CD8-positive, alpha-beta memory T cell (primary cell): Measurements from ENCODE around the gene CDK6. TPM values are rescaled to one million over a fixed set of nuclear protein-coding genes. Genes with fewer than 3 reads are reported as not detected.

ENCODE experiments used
- CTCF ChIA-PET: fragments of 350-600 bp; sonication (Branson Sonifier 250); formaldehyde crosslinking; loops from one replicate; lab custom pipeline; 2021; ENCODE audit warnings: antibody characterized with exemption; lab: Charles Lee
- POLR2A ChIA-PET: fragments of 350-600 bp; sonication (Branson Sonifier 250); formaldehyde crosslinking; loops from one replicate; lab custom pipeline; 2021; ENCODE audit warnings: antibody characterized with exemption; lab: Charles Lee
- DNase-seq, 5 donors: peaks; one replicate each; pipeline versions ENCODE4 v3.0.0 to v3.0.0-alpha.2; 2020 to 2022; ENCODE audit warnings: mixed read lengths in 1 of 5
- H3K27ac ChIP-seq: one replicate; pipeline ENCODE4 v1.7.0; 2013; ENCODE audit warnings: low read depth, mild to moderate bottlenecking, low read length, moderate library complexity
- H3K27me3 ChIP-seq: 2 replicates; pipeline ENCODE4 v1.7.0; 2013; ENCODE audit warnings: low read length, mild to moderate bottlenecking; ENCODE audit not compliant: insufficient read depth, poor library complexity, severe bottlenecking
- H3K36me3 ChIP-seq: 2 replicates; pipeline ENCODE4 v1.7.0; 2013; ENCODE audit warnings: mild to moderate bottlenecking, low read length, moderate library complexity; ENCODE audit not compliant: insufficient read depth
- H3K4me1 ChIP-seq: 2 replicates; pipeline ENCODE4 v1.7.0; 2013; ENCODE audit warnings: mild to moderate bottlenecking, low read length, moderate library complexity; ENCODE audit not compliant: insufficient read depth
- H3K4me3 ChIP-seq: 2 replicates; pipeline ENCODE4 v1.7.0; 2013; ENCODE audit warnings: mild to moderate bottlenecking, low read length
- H3K9me3 ChIP-seq: 2 replicates; pipeline ENCODE4 v1.7.0; 2013; ENCODE audit warnings: mild to moderate bottlenecking, low read length
- H3K27ac Mint-ChIP-seq, 8 donors: one replicate each; pipeline ENCODE4 v1.8.0; 2020 to 2021; ENCODE audit warnings: mixed read lengths in 8 of 8, mild to moderate bottlenecking in 6 of 8, inconsistent platforms in 3 of 8, moderate library complexity in 3 of 8
- H3K27me3 Mint-ChIP-seq, 2 donors: one replicate each; pipeline ENCODE4 v1.8.0; 2020 to 2021; ENCODE audit warnings: mixed read lengths in 2 of 2, mild to moderate bottlenecking in 1 of 2, moderate library complexity in 1 of 2
- H3K36me3 Mint-ChIP-seq, 3 donors: one replicate each; pipeline ENCODE4 v1.8.0; 2020 to 2021; ENCODE audit warnings: mixed read lengths in 3 of 3, inconsistent platforms in 1 of 3, mild to moderate bottlenecking in 1 of 3
- H3K4me1 Mint-ChIP-seq, 3 donors: one replicate each; pipeline ENCODE4 v1.8.0; 2020 to 2021; ENCODE audit warnings: mixed read lengths in 3 of 3, inconsistent platforms in 1 of 3, mild to moderate bottlenecking in 1 of 3
- H3K4me3 Mint-ChIP-seq, 7 donors: one replicate each; pipeline ENCODE4 v1.8.0; 2020 to 2021; ENCODE audit warnings: mixed read lengths in 7 of 7, mild to moderate bottlenecking in 6 of 7, moderate library complexity in 4 of 7, inconsistent platforms in 2 of 7
- H3K9me3 Mint-ChIP-seq, 5 donors: one replicate each; pipeline ENCODE4 v1.8.0; 2020 to 2022; ENCODE audit warnings: mixed read lengths in 5 of 5, mild to moderate bottlenecking in 3 of 5, moderate library complexity in 2 of 5, inconsistent platforms in 1 of 5
- polyA plus RNA-seq: library from polyadenylated mRNA; unstranded; fragments of 300-500 nt; fragmentation: Illumina TruSeq; gene quantifications from one replicate; pipeline ENCODE4 v1.2.3, GENCODE V29; 2021
- total RNA-seq, 2 experiments: library from RNA; stranded (reverse); gene quantifications; one replicate each; pipeline ENCODE4 v1.2.3, GENCODE V29; 2021

CDK6 gene
- total and polyA plus RNA-seq, 3 experiments from 2014 or later: 20.7 to 235 (median 231) TPM

DNA sequence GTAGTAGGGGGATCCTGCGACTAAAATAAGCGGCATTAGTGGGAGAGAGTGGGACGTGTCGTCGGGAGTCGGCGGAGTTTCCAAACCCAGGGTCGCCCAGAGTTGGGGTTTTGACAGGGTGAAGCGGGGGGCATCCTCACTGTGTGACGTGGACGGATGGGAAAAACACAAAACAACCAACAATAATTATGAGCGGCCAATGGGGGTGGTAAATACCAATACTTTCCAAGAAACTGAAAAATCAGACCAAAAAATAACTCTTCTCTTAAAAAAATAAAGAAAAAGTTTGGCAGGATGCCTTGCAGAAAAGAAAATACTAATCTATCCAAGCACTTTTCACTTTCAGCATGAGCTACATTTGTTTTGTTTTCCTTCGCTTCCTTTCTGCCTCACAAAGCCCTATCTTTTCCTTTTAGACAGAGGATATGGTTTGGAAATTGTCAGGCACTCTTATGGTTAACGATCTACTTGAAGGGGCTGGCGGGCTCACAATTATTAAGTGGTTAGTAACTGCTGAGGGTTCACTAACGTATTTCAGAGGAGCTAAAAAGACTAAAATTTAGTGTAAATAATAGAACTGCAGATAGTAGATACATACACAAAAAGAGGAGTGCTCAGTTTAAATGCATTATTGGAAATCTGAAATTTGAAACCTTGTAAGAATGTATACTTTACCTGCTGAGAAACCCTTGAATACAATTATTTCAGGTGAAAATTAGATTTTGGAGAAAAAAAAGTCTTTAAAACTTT, 802 bp upstream of the CDK6 start:
- peak in 1 of 5 donors; percentile 10 for DNase-seq
- Histone ChIP-seq H3K9me3 (no peaks in the 10 kb centered on the region), H3K27me3 (no peaks in the 10 kb centered on the region), H3K4me1 (peaks cover 8% of the 10 kb centered on the region), H3K27ac (peak overlapping the region; percentile 60), H3K4me3 (peak overlapping the region; percentile 59), H3K36me3 (no peaks in the 10 kb centered on the region)
- Mint-ChIP-seq H3K36me3 (peaks cover 0 to 28% (median 0%) of the 10 kb centered on the region in 3 donors), H3K27ac (peak overlapping the region; percentile 59 to 97 (median 91)), H3K4me1 (peaks cover 17 to 36% (median 19%) of the 10 kb centered on the region in 3 donors), H3K9me3 (peaks cover 0 to 2% (median 0%) of the 10 kb centered on the region in 5 donors), H3K4me3 (peak overlapping the region; percentile 90 to 100 (median 97)), H3K27me3 (no peaks in the 10 kb centered on the region)
- ChIA-PET POLR2A (interaction anchor here (0.8 kb wide), 1 partner anchor 159 kb away, joined by 6 read pairs; no protein-coding TSS in a partner anchor), CTCF (interaction anchor here (1.1 to 2.9 kb wide), 3 partner anchors 140 to 309 kb away, joined by 3 to 12 read pairs (median 5); partner anchors contain the start of genes PEX1 and RBM48)

DNA sequence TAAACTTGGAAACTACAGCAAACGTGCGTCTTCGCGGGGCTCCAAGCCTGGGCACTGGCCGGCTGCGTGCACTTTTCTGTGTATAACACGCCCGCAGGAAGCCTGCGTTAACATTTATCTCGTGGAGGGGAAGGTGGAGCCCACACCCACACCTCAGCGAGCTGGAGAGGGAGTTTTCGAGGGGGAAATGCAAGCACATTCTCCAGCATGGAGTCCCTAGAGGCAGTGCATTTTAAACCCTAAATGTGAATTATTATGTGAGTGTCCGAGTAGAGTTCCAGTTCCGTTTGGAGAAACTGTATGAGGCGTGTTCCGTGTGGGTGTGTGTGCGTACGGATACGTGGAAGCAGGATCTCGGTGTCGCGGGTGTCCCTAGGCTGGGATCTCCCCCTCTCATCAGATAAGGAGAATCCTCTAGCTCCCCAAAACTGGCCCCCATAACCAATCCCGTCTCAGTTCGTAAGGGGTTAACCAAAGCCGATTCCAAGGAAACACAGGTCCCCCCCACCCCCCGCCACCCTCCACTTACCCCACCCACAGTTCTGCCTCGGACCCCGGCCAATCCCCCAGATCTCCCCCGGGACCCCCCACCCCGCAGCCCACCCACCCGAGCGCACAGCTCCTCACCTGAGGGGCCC, 403 bp downstream of the CDK6 start:
- no peaks in the 10 kb centered on the region for H3K36me3 ChIP-seq
- CTCF ChIA-PET: interaction anchor here (1.0 to 2.9 kb wide), 4 partner anchors 18 to 307 kb away, joined by 3 to 12 read pairs (median 4); partner anchors contain the start of genes PEX1 and RBM48
- peaks cover 20% of the 10 kb centered on the region for H3K4me1 ChIP-seq
- H3K27me3 ChIP-seq: no peaks in the 10 kb centered on the region
- H3K9me3 ChIP-seq: no peaks in the 10 kb centered on the region
- H3K36me3 Mint-ChIP-seq: peaks cover 0 to 29% (median 0%) of the 10 kb centered on the region in 3 donors
- H3K4me1 Mint-ChIP-seq: peaks cover 29 to 46% (median 31%) of the 10 kb centered on the region in 3 donors
- H3K27ac Mint-ChIP-seq: peak overlapping the region; percentile 81 to 93 (median 90)
- H3K4me3 Mint-ChIP-seq: peak overlapping the region; percentile 94 to 100 (median 97)
- H3K27me3 Mint-ChIP-seq: no peaks in the 10 kb centered on the region
- DNase-seq: peak; percentile 16 to 62 (median 38)
- POLR2A ChIA-PET: no interaction called here
- peak overlapping the region; percentile 81 for H3K4me3 ChIP-seq
- H3K9me3 Mint-ChIP-seq: peaks cover 0 to 2% (median 0%) of the 10 kb centered on the region in 5 donors
- H3K27ac ChIP-seq: peak overlapping the region; percentile 73

DNA sequence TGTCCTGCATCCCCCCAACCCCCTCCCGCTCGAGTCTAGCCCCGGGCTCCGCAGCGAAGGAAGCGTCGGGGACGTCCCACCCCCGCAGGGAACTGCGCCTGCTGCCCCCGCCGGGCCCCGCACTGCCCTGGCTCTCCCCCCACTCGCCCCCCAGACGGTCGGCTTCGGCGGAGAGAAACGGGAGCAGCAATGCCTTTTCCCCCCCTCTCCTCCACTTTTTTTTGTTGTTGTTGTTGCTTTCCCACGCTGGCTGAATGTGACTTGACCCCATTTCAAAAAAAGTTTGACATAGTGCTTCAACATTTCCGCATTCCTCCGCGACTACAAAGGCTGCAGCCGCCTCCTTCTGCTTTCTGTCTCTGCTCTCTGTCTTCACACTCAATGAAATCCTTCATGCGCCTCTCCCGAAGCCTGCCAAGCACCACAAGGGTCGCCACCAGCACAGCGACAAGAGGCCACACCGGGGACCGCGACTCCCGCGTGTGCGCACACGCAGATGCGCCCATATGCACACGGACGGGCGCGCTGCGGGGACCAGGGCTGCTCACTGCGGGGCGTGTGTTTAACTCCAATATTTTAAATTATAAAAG, 1.0 kb downstream of the CDK6 start:
- Mint-ChIP-seq H3K27ac (peak overlapping the region; percentile 81 to 95 (median 90)), H3K36me3 (peaks cover 0 to 29% (median 0%) of the 10 kb centered on the region in 3 donors), H3K9me3 (peaks cover 0 to 2% (median 0%) of the 10 kb centered on the region in 5 donors), H3K4me1 (peaks cover 35 to 49% (median 37%) of the 10 kb centered on the region in 3 donors), H3K4me3 (peak overlapping the region; percentile 94 to 100 (median 97)), H3K27me3 (no peaks in the 10 kb centered on the region)
- no peaks in the 10 kb centered on the region for H3K36me3 ChIP-seq
- ChIA-PET CTCF (interaction anchor here (1.0 to 2.9 kb wide), 3 partner anchors 17 to 307 kb away, joined by 4 to 12 read pairs (median 5); partner anchors contain the start of genes PEX1 and RBM48), POLR2A (interaction anchor here (1.6 kb wide), 1 partner anchor 307 kb away, joined by 3 read pairs; the partner anchor contains the start of genes PEX1 and RBM48)
- H3K4me3 ChIP-seq: peak overlapping the region; percentile 81
- peak overlapping the region; percentile 73 for H3K27ac ChIP-seq
- peak; percentile 22 to 60 (median 46) for DNase-seq
- no peaks in the 10 kb centered on the region for H3K9me3 ChIP-seq
- no peaks in the 10 kb centered on the region for H3K27me3 ChIP-seq
- peaks cover 26% of the 10 kb centered on the region for H3K4me1 ChIP-seq

DNA sequence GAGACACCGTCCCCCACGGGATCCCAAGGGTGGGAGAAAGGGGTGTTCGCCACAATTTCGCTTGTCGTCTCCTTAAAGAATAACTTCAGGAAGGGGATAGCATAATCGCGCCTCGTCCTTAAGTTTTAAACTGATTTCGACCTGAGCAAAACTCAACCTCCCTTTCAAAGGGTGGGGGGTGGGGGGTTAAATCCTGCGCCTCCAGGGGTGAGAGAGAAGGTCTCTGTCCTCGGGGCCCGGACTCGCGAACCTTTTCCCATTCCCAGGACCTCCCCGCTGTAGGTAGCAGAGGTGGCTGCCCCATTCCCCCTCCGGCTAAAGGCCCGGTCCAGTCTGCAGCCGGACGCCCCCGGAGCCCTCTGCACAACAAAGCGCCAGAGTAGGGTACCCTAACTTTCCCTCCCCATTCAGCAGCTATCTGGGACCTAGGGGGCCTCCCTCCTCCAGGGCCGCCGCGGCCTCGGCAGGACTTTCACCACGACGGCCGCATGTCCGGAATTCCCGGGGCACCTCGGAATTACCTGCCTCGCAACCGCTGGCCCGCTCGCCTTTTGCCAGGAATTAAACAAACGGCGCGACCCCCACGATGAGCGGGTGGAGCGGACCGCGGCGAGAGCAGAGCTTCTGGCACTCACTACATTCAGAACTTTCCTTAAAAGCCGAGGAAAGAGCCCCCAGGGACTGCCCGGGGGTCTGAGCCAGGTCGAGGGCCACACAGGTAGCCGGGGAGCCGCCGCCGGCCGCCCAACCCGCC, 1.7 kb downstream of the CDK6 start:
- POLR2A ChIA-PET: interaction anchor here (1.6 kb wide), 1 partner anchor 306 kb away, joined by 3 read pairs; the partner anchor contains the start of genes PEX1 and RBM48
- Histone ChIP-seq H3K27me3 (no peaks in the 10 kb centered on the region), H3K4me3 (peak overlapping the region; percentile 81), H3K9me3 (no peaks in the 10 kb centered on the region), H3K4me1 (peaks cover 33% of the 10 kb centered on the region), H3K36me3 (no peaks in the 10 kb centered on the region), H3K27ac (peak overlapping the region; percentile 73)
- Mint-ChIP-seq H3K9me3 (peaks cover 0 to 2% (median 0%) of the 10 kb centered on the region in 5 donors), H3K27ac (peak overlapping the region; percentile 73 to 98 (median 92)), H3K4me1 (peaks cover 42 to 49% (median 43%) of the 10 kb centered on the region in 3 donors), H3K4me3 (peak overlapping the region; percentile 94 to 100 (median 97)), H3K36me3 (peaks cover 0 to 29% (median 0%) of the 10 kb centered on the region in 3 donors), H3K27me3 (no peaks in the 10 kb centered on the region)
- CTCF ChIA-PET: interaction anchor here (4.0 kb wide), 1 partner anchor 145 kb away, joined by 30 read pairs; no protein-coding TSS in a partner anchor
- DNase-seq: peak in 1 of 5 donors; percentile 44

DNA sequence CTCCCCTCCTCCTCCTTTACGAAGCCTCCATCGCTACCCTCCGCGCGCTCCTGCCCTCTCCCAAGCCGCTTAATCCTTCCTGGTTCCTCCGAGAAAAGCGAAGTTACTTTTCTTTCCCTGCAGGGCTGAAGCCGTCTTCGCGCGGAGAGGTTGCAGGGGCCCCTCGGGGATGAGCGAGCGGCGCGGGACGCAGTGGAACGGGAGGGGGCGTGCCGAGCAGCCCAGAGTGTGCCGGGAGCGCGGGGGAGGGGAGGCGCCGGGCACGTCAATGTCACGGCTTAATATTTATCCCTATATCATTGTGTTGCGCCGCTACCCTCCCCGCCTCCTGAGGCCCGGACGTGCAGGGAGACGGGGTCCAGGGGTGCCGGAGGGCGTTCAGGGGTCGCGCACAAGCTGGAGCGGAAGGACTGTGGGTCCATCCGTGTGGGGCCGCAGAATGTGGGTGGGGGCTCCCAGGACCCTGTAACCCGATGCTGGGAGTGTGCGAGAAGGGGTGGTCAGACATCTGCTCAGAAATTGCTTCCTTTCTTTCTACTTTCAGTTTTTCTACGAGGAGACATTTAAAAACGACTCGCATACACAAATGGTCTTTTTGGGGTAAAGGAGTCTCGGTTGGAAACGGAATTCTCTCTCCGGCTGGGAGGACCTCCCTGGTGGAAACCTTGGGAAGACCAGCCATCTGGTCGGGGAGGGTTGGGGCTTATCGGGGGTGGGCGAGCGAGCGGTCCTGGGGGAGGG, 2.4 kb downstream of the CDK6 start:
- Mint-ChIP-seq H3K4me1 (peaks cover 45 to 54% (median 49%) of the 10 kb centered on the region in 3 donors), H3K27ac (peak overlapping the region; percentile 65 to 98 (median 92)), H3K36me3 (peaks cover 0 to 29% (median 0%) of the 10 kb centered on the region in 3 donors), H3K27me3 (no peaks in the 10 kb centered on the region), H3K9me3 (peaks cover 0 to 2% (median 0%) of the 10 kb centered on the region in 5 donors), H3K4me3 (peak overlapping the region; percentile 94 to 100 (median 97))
- H3K27ac ChIP-seq: peak overlapping the region; percentile 73
- DNase-seq: peak; percentile 64 to 82 (median 66)
- H3K27me3 ChIP-seq: no peaks in the 10 kb centered on the region
- H3K4me3 ChIP-seq: peak overlapping the region; percentile 81
- POLR2A ChIA-PET: interaction anchor here (0.7 to 1.6 kb wide), 3 partner anchors 25 to 306 kb away, joined by 3 to 6 read pairs (median 3); partner anchors contain the start of genes PEX1 and RBM48
- no peaks in the 10 kb centered on the region for H3K36me3 ChIP-seq
- peaks cover 39% of the 10 kb centered on the region for H3K4me1 ChIP-seq
- no peaks in the 10 kb centered on the region for H3K9me3 ChIP-seq
- CTCF ChIA-PET: interaction anchor here (0.7 to 4.0 kb wide), 31 partner anchors 8 to 286 kb away, joined by 3 to 46 read pairs (median 6); no protein-coding TSS in a partner anchor

DNA sequence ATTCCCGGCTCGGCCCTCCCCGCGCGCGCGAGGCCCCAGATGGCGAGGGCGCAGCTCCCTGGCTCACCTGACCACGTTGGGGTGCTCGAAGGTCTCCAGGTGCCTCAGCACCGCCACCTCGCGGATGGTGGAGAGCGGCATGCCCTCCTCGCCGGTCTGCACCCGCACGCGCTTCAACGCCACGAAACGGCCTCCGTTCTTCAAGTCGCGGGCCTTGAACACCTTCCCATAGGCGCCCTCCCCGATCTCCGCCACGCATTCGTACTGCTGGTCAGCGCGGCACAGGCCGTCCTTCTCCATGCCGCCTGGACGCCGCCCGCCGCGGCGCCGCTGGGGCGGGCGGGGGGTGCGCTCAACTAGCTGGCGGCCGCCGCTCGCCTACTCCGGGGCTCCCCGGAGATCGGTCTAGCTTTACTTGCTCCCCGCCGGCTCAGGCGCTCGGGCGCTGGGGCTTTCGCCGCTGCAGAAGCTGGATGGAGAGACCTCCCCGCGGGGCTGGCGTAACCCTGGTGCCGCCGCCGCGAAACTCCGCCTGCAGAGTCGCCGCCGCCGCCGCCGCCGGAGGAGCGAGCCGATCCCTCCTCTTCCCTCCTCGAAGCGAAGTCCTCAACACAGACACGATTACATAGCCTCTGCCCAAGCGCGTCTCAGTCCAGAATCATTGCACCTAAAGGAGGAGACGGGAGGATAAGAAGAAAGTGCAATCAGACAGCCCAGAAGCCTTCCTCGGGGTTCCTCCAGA, 3.2 kb downstream of the CDK6 start:
- CTCF ChIA-PET: interaction anchor here (0.6 to 4.0 kb wide), 49 partner anchors 9 to 399 kb away, joined by 3 to 46 read pairs (median 5); partner anchors contain the start of genes PEX1, RBM48, SAMD9 and VPS50
- Mint-ChIP-seq H3K27me3 (no peaks in the 10 kb centered on the region), H3K36me3 (peaks cover 0 to 29% (median 1%) of the 10 kb centered on the region in 3 donors), H3K9me3 (peaks cover 0 to 2% (median 0%) of the 10 kb centered on the region in 5 donors), H3K4me1 (peaks cover 47 to 61% (median 57%) of the 10 kb centered on the region in 3 donors), H3K27ac (peak overlapping the region; percentile 65 to 98 (median 94)), H3K4me3 (peak overlapping the region; percentile 94 to 100 (median 97))
- Histone ChIP-seq H3K27ac (peak overlapping the region; percentile 73), H3K4me1 (peaks cover 39% of the 10 kb centered on the region), H3K9me3 (no peaks in the 10 kb centered on the region), H3K4me3 (peak overlapping the region; percentile 81), H3K36me3 (no peaks in the 10 kb centered on the region), H3K27me3 (no peaks in the 10 kb centered on the region)
- peak; percentile 80 to 90 (median 82) for DNase-seq
- POLR2A ChIA-PET: interaction anchor here (0.7 to 1.6 kb wide), 7 partner anchors 20 to 385 kb away, joined by 3 to 6 read pairs (median 3); no protein-coding TSS in a partner anchor
